Neuronal stem cell (in vitro differentiated cells): Measurements from ENCODE around the gene FAM53A.

Source experiments
- DNase-seq: peaks from one replicate; pipeline ENCODE4 v3.0.0-alpha.2; 2013; ENCODE audit warnings: low spot score
- H2AFZ ChIP-seq: one replicate; pipeline ENCODE4 v1.6.1; 2013; ENCODE audit warnings: mild to moderate bottlenecking, low read length, inconsistent platforms
- H2AK5ac ChIP-seq: 2 replicates; pipeline ENCODE4 v1.6.1; 2013; ENCODE audit warnings: low read depth, mild to moderate bottlenecking, inconsistent platforms, low read length, moderate library complexity, mixed read lengths
- H2BK120ac ChIP-seq: 2 replicates; pipeline ENCODE4 v1.6.1; 2013; ENCODE audit warnings: low read depth, mild to moderate bottlenecking, inconsistent platforms, low read length, moderate library complexity, mixed read lengths
- H2BK12ac ChIP-seq: one replicate; pipeline ENCODE4 v1.6.1; 2013; ENCODE audit warnings: low read length, inconsistent platforms
- H2BK15ac ChIP-seq: 2 replicates; pipeline ENCODE4 v1.6.1; 2013; ENCODE audit warnings: mild to moderate bottlenecking, low read length, inconsistent platforms, mixed read lengths
- H2BK5ac ChIP-seq: one replicate; pipeline ENCODE4 v1.6.1; 2013; ENCODE audit warnings: inconsistent platforms, mild to moderate bottlenecking, low read length, moderate library complexity
- H3K14ac ChIP-seq: one replicate; pipeline ENCODE4 v1.6.1; 2013; ENCODE audit warnings: low read length, inconsistent platforms
- H3K18ac ChIP-seq: 2 replicates; pipeline ENCODE4 v1.6.1; 2013; ENCODE audit warnings: low read length, inconsistent platforms
- H3K23ac ChIP-seq: 2 replicates; pipeline ENCODE4 v1.6.1; 2013; ENCODE audit warnings: low read depth, mild to moderate bottlenecking, mixed read lengths, low read length, inconsistent platforms; ENCODE audit not compliant: poor library complexity
- H3K27ac ChIP-seq: replicated peaks from 3 replicates; pipeline ENCODE4 v1.5.1; 2013; ENCODE audit warnings: low read length, inconsistent platforms
- H3K27me3 ChIP-seq, 3 experiments: 2 replicates each; pipeline ENCODE4 v1.6.1; 2013; ENCODE audit warnings: low read length in 3 of 3, mild to moderate bottlenecking in 2 of 3, inconsistent platforms in 1 of 3, low read depth in 1 of 3, mixed read lengths in 1 of 3, moderate library complexity in 1 of 3; ENCODE audit not compliant: control insufficient read depth in 3 of 3, insufficient read depth in 3 of 3
- H3K36me3 ChIP-seq, 2 donors: replicated peaks in 1 of 2; 2 replicates each; pipeline ENCODE4 v1.6.1; 2013; ENCODE audit warnings: low read length in 2 of 2; ENCODE audit not compliant: control insufficient read depth in 2 of 2, insufficient read depth in 2 of 2
- H3K4ac ChIP-seq: 2 replicates; pipeline ENCODE4 v1.6.1; 2013; ENCODE audit warnings: inconsistent platforms, mild to moderate bottlenecking, low read length, moderate library complexity
- H3K4me1 ChIP-seq, 2 donors: 1 replicate in 1 of 2; 2 replicates in 1 of 2; pipeline ENCODE4 v1.6.1; 2013; ENCODE audit warnings: low read length in 2 of 2, low read depth in 1 of 2; ENCODE audit not compliant: control insufficient read depth in 2 of 2, insufficient read depth in 1 of 2
- H3K4me2 ChIP-seq: one replicate; pipeline ENCODE4 v1.6.1; 2013; ENCODE audit warnings: mild to moderate bottlenecking, low read length, inconsistent platforms; ENCODE audit not compliant: insufficient read depth, poor library complexity, severe bottlenecking
- H3K4me3 ChIP-seq, 2 donors: 2 replicates each; pipeline ENCODE4 v1.5.1; 2013; ENCODE audit warnings: low read length in 2 of 2, mild to moderate bottlenecking in 2 of 2, inconsistent platforms in 1 of 2, moderate library complexity in 1 of 2
- H3K79me1 ChIP-seq: one replicate; pipeline ENCODE4 v1.6.1; 2013; ENCODE audit warnings: low read depth, mild to moderate bottlenecking, inconsistent platforms, low read length, moderate library complexity
- H3K9ac ChIP-seq: one replicate; pipeline ENCODE4 v1.6.1; 2013; ENCODE audit warnings: mild to moderate bottlenecking, low read depth, low read length, inconsistent platforms; ENCODE audit not compliant: poor library complexity
- H3K9me3 ChIP-seq, 2 donors: replicated peaks in 1 of 2; 2 replicates each; pipeline versions ENCODE3 to v1.6.1; 2013; ENCODE audit warnings: low read length in 2 of 2, mild to moderate bottlenecking in 2 of 2, inconsistent platforms in 1 of 2, low read depth in 1 of 2, mixed read lengths in 1 of 2, moderate library complexity in 1 of 2; ENCODE audit not compliant: control insufficient read depth in 2 of 2, insufficient read depth in 1 of 2
- H4K8ac ChIP-seq: one replicate; pipeline ENCODE4 v1.6.1; 2013; ENCODE audit warnings: low read depth, mild to moderate bottlenecking, inconsistent platforms, low read length, moderate library complexity
- H4K91ac ChIP-seq: one replicate; pipeline ENCODE4 v1.6.1; 2013; ENCODE audit warnings: low read length, low read depth, mild to moderate bottlenecking, inconsistent platforms; ENCODE audit not compliant: poor library complexity
- WGBS, 2 donors: extraction: QIAGEN DNeasy Blood & Tissue Kit; methylation state at CpG; one replicate each; pipeline ENCODE4 v1.1.7; 2013; ENCODE audit warnings: missing lambda C conversion rate in 2 of 2, mixed read lengths in 1 of 2; ENCODE audit not compliant: insufficient read length in 2 of 2, insufficient replicate concordance in 1 of 2; ENCODE audit errors: extremely low coverage in 2 of 2; 5-methylcytosine and 5-hydroxymethylcytosine counted together

FAM53A gene

DNA sequence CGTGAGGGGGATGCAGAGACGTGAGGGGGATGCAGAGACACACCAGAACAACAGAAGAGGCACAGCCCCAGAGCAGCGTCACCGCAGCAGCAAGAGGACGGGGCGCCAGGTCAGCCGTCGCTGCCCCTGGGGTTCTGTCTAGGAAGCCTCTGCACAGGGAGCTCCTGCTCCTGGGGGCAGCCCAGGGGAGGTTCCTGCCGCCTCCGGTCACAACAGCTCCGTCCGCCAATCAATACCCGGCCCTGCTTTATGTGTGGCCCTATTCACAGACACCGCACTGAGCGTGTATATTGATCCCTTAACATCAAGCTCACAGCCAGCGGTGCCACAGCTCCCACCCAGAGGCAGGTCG, 69.6 kb downstream of the FAM53A start:
- WGBS, 2 donors: no CpG with 5 or more reads among the region's 17 CpGs
- Histone ChIP-seq H2BK15ac (no peak overlapping the region), H2AK5ac (peak overlapping the region; percentile 35), H3K27ac (no peak overlapping the region), H2AFZ (no peak overlapping the region), H2BK12ac (no peak overlapping the region), H3K79me1 (peaks cover 14% of the 10 kb centered on the region), H3K18ac (peak overlapping the region; percentile 64), H3K23ac (no peak overlapping the region), H4K8ac (peak overlapping the region; percentile 65), H3K9me3 (peaks cover 5 to 6% of the 10 kb centered on the region in 2 donors), H3K4me2 (no peak overlapping the region), H4K91ac (no peak overlapping the region), H3K4ac (peak overlapping the region; percentile 66), H3K27me3 (peaks cover 0 to 17% (median 3%) of the 10 kb centered on the region in 3 experiments), H2BK120ac (no peak overlapping the region), H3K4me1 (peaks cover 0 to 4% of the 10 kb centered on the region in 2 donors), H3K36me3 (no peaks in the 10 kb centered on the region), H2BK5ac (peak overlapping the region; percentile 75), H3K9ac (no peak overlapping the region), H3K4me3 (no peak overlapping the region), H3K14ac (peak overlapping the region; percentile 75)
- no peak for DNase-seq

DNA sequence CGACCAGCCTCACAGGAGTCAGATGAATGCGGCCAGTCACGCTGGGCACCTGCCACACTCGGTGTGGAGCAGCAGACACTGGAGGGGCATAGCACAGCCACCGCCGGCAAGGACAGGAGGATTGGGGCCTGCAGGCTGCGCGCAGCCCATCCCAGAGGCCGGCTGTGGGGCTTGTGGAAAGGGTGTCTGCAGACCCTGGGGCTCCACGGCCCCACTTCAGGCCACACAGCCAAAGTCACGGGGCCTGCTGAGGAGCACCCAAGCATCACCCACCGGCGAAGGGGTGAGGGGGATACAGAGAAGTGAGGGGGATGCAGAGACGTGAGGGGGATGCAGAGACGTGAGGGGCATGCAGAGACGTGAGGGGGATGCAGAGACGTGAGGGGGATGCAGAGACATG, 70.1 kb downstream of the FAM53A start:
- peaks cover 0 to 4% of the 10 kb centered on the region in 2 donors for H3K4me1 ChIP-seq
- no peak overlapping the region for H2BK5ac ChIP-seq
- H3K14ac ChIP-seq: no peak overlapping the region
- peaks cover 5 to 6% of the 10 kb centered on the region in 2 donors for H3K9me3 ChIP-seq
- H4K91ac ChIP-seq: no peak overlapping the region
- H4K8ac ChIP-seq: peak overlapping the region; percentile 65
- H3K36me3 ChIP-seq: no peaks in the 10 kb centered on the region
- no peak overlapping the region for H3K4me2 ChIP-seq
- H3K27ac ChIP-seq: no peak overlapping the region
- H2BK120ac ChIP-seq: no peak overlapping the region
- no peak for DNase-seq
- H3K79me1 ChIP-seq: peaks cover 11% of the 10 kb centered on the region
- H3K18ac ChIP-seq: peak overlapping the region; percentile 64
- WGBS, 2 donors: no CpG with 5 or more reads among the region's 17 CpGs
- no peak overlapping the region for H2BK12ac ChIP-seq
- H3K9ac ChIP-seq: no peak overlapping the region
- H3K23ac ChIP-seq: peak overlapping the region; percentile 80
- H3K4me3 ChIP-seq: no peak overlapping the region
- no peak overlapping the region for H2AFZ ChIP-seq
- H3K4ac ChIP-seq: no peak overlapping the region
- peaks cover 0 to 17% (median 3%) of the 10 kb centered on the region in 3 experiments for H3K27me3 ChIP-seq
- no peak overlapping the region for H2BK15ac ChIP-seq
- peak overlapping the region; percentile 84 for H2AK5ac ChIP-seq

GRCh38 chr4:1613099-1613495, 71.0 kb downstream of the FAM53A start:
- no peak overlapping the region for H2BK12ac ChIP-seq
- no peaks in the 10 kb centered on the region for H3K36me3 ChIP-seq
- no peak overlapping the region for H3K27ac ChIP-seq
- H3K4me2 ChIP-seq: no peak overlapping the region
- no peak overlapping the region for H2AK5ac ChIP-seq
- no peak overlapping the region for H4K8ac ChIP-seq
- no peak overlapping the region for H2AFZ ChIP-seq
- no peak overlapping the region for H3K18ac ChIP-seq
- peaks cover 0 to 25% (median 3%) of the 10 kb centered on the region in 3 experiments for H3K27me3 ChIP-seq
- no peak overlapping the region for H4K91ac ChIP-seq
- no peak overlapping the region for H3K14ac ChIP-seq
- no peak overlapping the region for H2BK120ac ChIP-seq
- no CpG with 5 or more reads among the region's 9 CpGs for WGBS, 2 donors
- H3K9ac ChIP-seq: peak overlapping the region; percentile 38
- H3K4me1 ChIP-seq: peaks cover 0 to 4% of the 10 kb centered on the region in 2 donors
- H3K9me3 ChIP-seq: peaks cover 4 to 5% of the 10 kb centered on the region in 2 donors
- no peak overlapping the region for H3K4me3 ChIP-seq
- H2BK15ac ChIP-seq: no peak overlapping the region
- H3K79me1 ChIP-seq: peaks cover 10% of the 10 kb centered on the region
- H3K4ac ChIP-seq: no peak overlapping the region
- no peak for DNase-seq
- no peak overlapping the region for H3K23ac ChIP-seq
- H2BK5ac ChIP-seq: no peak overlapping the region

- no CpG with 5 or more reads among the region's 29 CpGs for WGBS, 2 donors
- H4K91ac ChIP-seq: peak overlapping the region; percentile 69
These were observed 71.6 kb downstream of the FAM53A start for GRCh38 chr4:1612278-1613098.

More at GRCh38 chr4:1612278-1613098, 71.6 kb downstream of the FAM53A start:
- H3K4ac ChIP-seq: peak overlapping the region; percentile 69
- no peak overlapping the region for H3K27ac ChIP-seq
- H4K8ac ChIP-seq: no peak overlapping the region
- peak overlapping the region; percentile 77 for H3K18ac ChIP-seq
- H3K4me2 ChIP-seq: no peak overlapping the region
- no peak overlapping the region for H2BK120ac ChIP-seq
- no peak overlapping the region for H2AFZ ChIP-seq
- no peak overlapping the region for H2BK15ac ChIP-seq
- H3K79me1 ChIP-seq: peaks cover 10% of the 10 kb centered on the region
- peak overlapping the region; percentile 80 for H3K9ac ChIP-seq
- H3K9me3 ChIP-seq: peaks cover 1 to 4% of the 10 kb centered on the region in 2 donors
- H3K27me3 ChIP-seq: peaks cover 0 to 25% (median 3%) of the 10 kb centered on the region in 3 experiments
- no peaks in the 10 kb centered on the region for H3K36me3 ChIP-seq
- peak overlapping the region in 1 of 2 donors; percentile 70 for H3K4me3 ChIP-seq
- H2AK5ac ChIP-seq: peak overlapping the region; percentile 33
- peaks cover 0 to 4% of the 10 kb centered on the region in 2 donors for H3K4me1 ChIP-seq
- H2BK5ac ChIP-seq: no peak overlapping the region
- no peak for DNase-seq
- peak overlapping the region; percentile 87 for H3K23ac ChIP-seq
- peak overlapping the region; percentile 90 for H3K14ac ChIP-seq
- no peak overlapping the region for H2BK12ac ChIP-seq
